Tibial artery (tissue), 4 donors: ENCODE results near the gene PTPRN2.
A peak's percentile ranks its signal among the peaks of the same experiment; 100 is the strongest.
"Not testable (repeated sequence)": the region's sequence is repeated elsewhere in the genome, so short reads cannot be mapped to it uniquely, and the experiment has no call there.

ENCODE experiments used
- DNase-seq, 2 donors: peaks; one replicate each; pipeline ENCODE4 v3.0.0-alpha.2; 2019
- H3K27ac ChIP-seq, 2 donors: fragments of 200-600 bp; sonication (generic) in 1 of 2; 1 replicate in 1 of 2; 2 replicates in 1 of 2; pipeline ENCODE4 v1.5.1; 2018 to 2019; ENCODE audit warnings: mild to moderate bottlenecking in 1 of 2
- H3K27me3 ChIP-seq, 2 donors: fragments of 200-600 bp; sonication (generic) in 1 of 2; one replicate each; pipeline versions ENCODE4 v1.5.1 to v1.6.0; 2016 to 2019
- H3K36me3 ChIP-seq, 3 donors: fragments of 200-600 bp; sonication (generic) in 2 of 3; one replicate each; pipeline ENCODE4 v1.5.1; 2016 to 2019; ENCODE audit warnings: mild to moderate bottlenecking in 2 of 3
- H3K4me1 ChIP-seq, 4 donors: fragments of 200-600 bp; sonication (generic) in 2 of 4; 1 replicate in 3 of 4; 2 replicates in 1 of 4; pipeline ENCODE4 v1.5.1; 2016 to 2019
- H3K4me3 ChIP-seq, 2 donors: fragments of 200-600 bp; sonication (generic) in 1 of 2; 1 replicate in 1 of 2; 2 replicates in 1 of 2; pipeline ENCODE4 v1.5.1; 2018 to 2019; ENCODE audit warnings: mild to moderate bottlenecking in 2 of 2
- H3K9me3 ChIP-seq, 3 donors: fragments of 200-600 bp; sonication (generic) in 1 of 3; one replicate each; pipeline ENCODE4 v1.5.1; 2016 to 2019
- CTCF ChIP-seq, 2 experiments: fragments of 200-600 bp in 1 of 2; fragments of 450-650 bp in 1 of 2; IDR thresholded peaks; one replicate each; pipeline ENCODE4 v1.5.1; 2017 to 2019; ENCODE audit warnings: antibody characterized with exemption in 2 of 2, mild to moderate bottlenecking in 1 of 2, moderate library complexity in 1 of 2
- intact Hi-C: fragments of 100-400 bp; cut with DNase I; formaldehyde crosslinking; loops from one replicate; pipeline ENCODE4 v1.15.0; 2023; ENCODE audit warnings: low total_unique reads

PTPRN2 gene

DNA sequence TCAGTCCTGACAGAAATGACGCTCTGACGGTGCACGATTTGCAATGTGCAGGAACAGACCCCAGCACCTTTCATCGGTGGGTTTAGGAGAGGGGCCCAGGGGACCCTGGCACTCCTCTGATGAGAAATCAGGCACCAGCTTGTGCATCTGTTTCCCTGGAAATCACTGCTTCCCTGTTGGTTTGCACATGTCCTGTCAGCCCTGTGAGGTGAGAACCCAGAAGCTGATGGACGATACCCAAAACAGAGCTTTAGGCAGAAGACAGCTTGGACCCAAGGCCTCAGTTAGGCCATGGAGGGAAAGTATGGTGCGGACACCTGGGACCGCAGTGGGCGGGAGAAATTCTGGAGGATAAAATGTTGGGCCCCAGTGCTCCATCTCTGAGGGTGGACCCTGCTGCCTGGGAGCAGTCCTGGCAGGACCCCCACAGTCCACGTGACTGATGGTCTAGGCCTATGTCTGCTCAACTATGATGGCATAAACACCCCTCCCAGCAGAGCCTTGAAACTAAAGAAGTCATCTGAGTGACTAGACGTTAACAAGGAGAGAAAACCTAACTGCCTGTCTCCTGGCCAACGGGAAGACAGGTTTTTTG, 242.8 kb downstream of the PTPRN2 start:
- H3K9me3 ChIP-seq: no peaks in the 10 kb centered on the region
- H3K4me3 ChIP-seq: no peak overlapping the region
- no peak for TF ChIP-seq CTCF (IDR thresholded peaks at IDR 0.05)
- no peaks in the 10 kb centered on the region for H3K4me1 ChIP-seq
- no peak overlapping the region for H3K27ac ChIP-seq
- H3K36me3 ChIP-seq: no peaks in the 10 kb centered on the region
- peak in 1 of 2 donors; percentile 28 for DNase-seq
- H3K27me3 ChIP-seq: peaks cover 0 to 2% of the 10 kb centered on the region in 2 donors
- intact Hi-C loops: no loop called here

- Histone ChIP-seq H3K36me3 (no peaks in the 10 kb centered on the region), H3K27ac (no peak overlapping the region), H3K9me3 (no peaks in the 10 kb centered on the region), H3K4me1 (no peaks in the 10 kb centered on the region), H3K27me3 (peaks cover 0 to 2% of the 10 kb centered on the region in 2 donors), H3K4me3 (no peak overlapping the region)
- no peak for TF ChIP-seq CTCF (IDR thresholded peaks at IDR 0.05)
- peak in 1 of 2 donors; percentile 41 for DNase-seq
- intact Hi-C loops: no loop called here
Measured at GRCh38 chr7:158343936-158344455, 243.6 kb downstream of the PTPRN2 start.

- Histone ChIP-seq H3K27ac (no peak overlapping the region), H3K36me3 (no peaks in the 10 kb centered on the region), H3K9me3 (no peaks in the 10 kb centered on the region), H3K4me3 (no peak overlapping the region), H3K4me1 (no peaks in the 10 kb centered on the region), H3K27me3 (peaks cover 0 to under 1% of the 10 kb centered on the region in 2 donors)
- intact Hi-C loops: no loop called here
- DNase-seq: peak in 1 of 2 donors; percentile 15
- no peak for TF ChIP-seq CTCF (IDR thresholded peaks at IDR 0.05)
Measured at GRCh38 chr7:158343526-158343925, 244.1 kb downstream of the PTPRN2 start.

- DNase-seq: peak in 1 of 2 donors; percentile 44
- H3K36me3 ChIP-seq, H3K4me1 ChIP-seq, H3K4me3 ChIP-seq, intact Hi-C loops, H3K9me3 ChIP-seq, H3K27ac ChIP-seq, H3K27me3 ChIP-seq: not testable (repeated sequence)
Measured at GRCh38 chr7:158341097-158341496, 246.5 kb downstream of the PTPRN2 start.

DNA sequence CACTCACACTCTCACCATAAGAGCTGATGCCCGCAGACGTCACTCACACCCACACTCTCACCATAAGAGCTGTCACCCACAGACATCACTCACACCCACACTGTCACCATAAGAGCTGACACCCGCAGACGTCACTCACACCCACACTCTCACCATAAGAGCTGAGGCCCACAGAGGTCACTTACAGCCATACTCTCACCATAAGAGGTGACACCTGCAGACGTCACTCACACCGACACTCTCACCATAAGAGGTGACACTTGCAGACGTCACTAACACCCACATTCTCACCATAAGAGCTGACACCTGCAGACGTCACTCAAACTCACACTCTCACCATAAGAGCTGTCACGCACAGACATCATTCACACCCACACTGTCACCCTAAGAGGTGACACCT, 250.7 kb downstream of the PTPRN2 start:
- H3K36me3 ChIP-seq, H3K27me3 ChIP-seq, H3K27ac ChIP-seq, H3K9me3 ChIP-seq, intact Hi-C loops, H3K4me1 ChIP-seq, H3K4me3 ChIP-seq: not testable (repeated sequence)
- DNase-seq: peak in 1 of 2 donors; percentile 57

GRCh38 chr7:158332516-158332915, 255.1 kb downstream of the PTPRN2 start:
- H3K27ac ChIP-seq, H3K27me3 ChIP-seq, H3K9me3 ChIP-seq, H3K4me3 ChIP-seq, DNase-seq, H3K4me1 ChIP-seq, H3K36me3 ChIP-seq, intact Hi-C loops: not testable (repeated sequence)

- intact Hi-C loops, H3K36me3 ChIP-seq, H3K9me3 ChIP-seq: not testable (repeated sequence)
Measured at GRCh38 chr7:158331826-158332450, 255.7 kb downstream of the PTPRN2 start.

More at GRCh38 chr7:158331826-158332450, 255.7 kb downstream of the PTPRN2 start:
- H3K27me3 ChIP-seq, H3K27ac ChIP-seq, H3K4me1 ChIP-seq, DNase-seq, H3K4me3 ChIP-seq: not testable (repeated sequence)
